ENCODE results near the gene GNRH2. TPM values are rescaled to one million over a fixed set of nuclear protein-coding genes. Genes with fewer than 3 reads are reported as not detected.

The GNRH2 gene
- 3.3 and 3.9 TPM in 2 replicates for total RNA-seq (2013; cell fraction: nucleolus; rRNA removed)
- not detected in 2 replicates for total RNA-seq (2014; rRNA removed)
- not detected in 2 replicates for total RNA-seq (2014; rRNA removed; fragmentation: Illumina TruSeq; extraction: Trizol)
- total RNA-seq (2021) = 0.64 and 0.85 TPM in 2 replicates
- polyA plus RNA-seq (2011; ENCODE audit: low read depth) = not detected
- polyA plus RNA-seq (2011; rRNA removed) = 0.31 TPM in 1 of 2 replicates, not detected in the other
- 0.10 and 0.25 TPM in 2 replicates for polyA plus RNA-seq (2011; cell fraction: cytosol; rRNA removed)
- polyA plus RNA-seq (2011; cell fraction: nucleus; rRNA removed) = 1.2 and 2.1 TPM in 2 replicates
- polyA plus RNA-seq (2012) = not detected in 2 replicates
- polyA plus RNA-seq (2014; fragmentation: Illumina TruSeq; extraction: Trizol) = not detected in 2 replicates
- not detected for polyA plus RNA-seq (2014; fragmentation: Nextera tagmentation; extraction: Ambion mirVana)
- polyA plus RNA-seq (2014; rRNA removed) = 0.12 and 0.15 TPM in 2 replicates
- not detected for polyA plus RNA-seq (2016; fragmentation: Nextera tagmentation; extraction: Ambion mirVana)
- polyA minus RNA-seq (2011; rRNA and poly(A)+ RNA removed) = 0.80 and 1.1 TPM in 2 replicates
- not detected in 2 replicates for polyA minus RNA-seq (2011; cell fraction: cytosol; rRNA and poly(A)+ RNA removed)
- 1.6 and 4.0 TPM in 2 replicates for polyA minus RNA-seq (2011; cell fraction: nucleus; rRNA and poly(A)+ RNA removed)
- Bru-seq, nascent RNA = percentile 53 among the genes with signal in this experiment
- BruChase-seq, experiment 1, labeled RNA remaining after a 6-hour chase = percentile 48 among the genes with signal in this experiment
- percentile 50 among the genes with signal in this experiment for BruChase-seq, experiment 2, labeled RNA remaining after a 2-hour chase
- long read RNA-seq, experiment 1 = 0 reads
- long read RNA-seq, experiment 2 = 0 reads

- CTCF ChIA-PET = interaction anchor here (0.6 kb wide), 1 partner anchor 86 kb away, joined by 4 read pairs; no protein-coding TSS in a partner anchor
- BruUV-seq (replicated peaks) = no TSS peak
- Histone ChIP-seq H3K27ac (ENCODE audit: control insufficient read depth, insufficient read depth) (no peak within 1 kb of the TSS), H3K36me3 (ENCODE audit: control insufficient read depth in 2 of 2, insufficient read depth in 2 of 2, low read length in 1 of 2) (peaks cover 7 to 9% of the 10 kb centered on the region in 2 experiments; a peak in 3 of 4 replicates), H3K9ac (ENCODE audit: control insufficient read depth, insufficient read depth, low read length) (no peak within 1 kb of the TSS), H3K4me1 (ENCODE audit: control insufficient read depth, insufficient read depth, low read length) (no peaks in the 10 kb centered on the region; the same call in 1 of the 2 replicates), H2AFZ (ENCODE audit: control insufficient read depth, low read depth, low read length) (no peak within 1 kb of the TSS), H3K27me3 (replicated peaks in 1 of 2; ENCODE audit: control insufficient read depth in 2 of 2, insufficient read depth in 2 of 2, low read length in 1 of 2) (no peaks in the 10 kb centered on the region), H3K9me3 (replicated peaks; ENCODE audit: control insufficient read depth, insufficient read depth, low read length) (no peaks in the 10 kb centered on the region), H4K20me1 (ENCODE audit: control insufficient read depth, insufficient read depth) (no peaks in the 10 kb centered on the region; the same call in 1 of the 2 replicates), H3K4me3 (no peak within 1 kb of the TSS), H3K79me2 (ENCODE audit: control insufficient read depth, insufficient read depth, low read length) (peaks cover 13% of the 10 kb centered on the region), H3K4me2 (ENCODE audit: control insufficient read depth, insufficient read depth) (no peak within 1 kb of the TSS)
- DNase-seq (ENCODE audit: low read depth, low spot score) = no peak
- WGBS (ENCODE audit: insufficient coverage, insufficient replicate concordance, low lambda C conversion rate, missing lambda C conversion rate) = 73% methylated on average over 3 of the region's 3 CpGs
- SMC1A ChIA-PET (ENCODE audit: uncharacterized antibody, unreplicated experiment) = no interaction called here
- POLR2A ChIA-PET = interaction anchor here (0.8 kb wide), 1 partner anchor 43 kb away, joined by 4 read pairs; no protein-coding TSS in a partner anchor
- no peak for ATAC-seq
- no peak for FAIRE-seq
- in situ Hi-C loops (cut with MboI) = no loop called here
- intact Hi-C loops (cut with micrococcal nuclease; ENCODE audit: unreplicated experiment) = loop anchor here (10.0 kb wide), 1 partner anchor 161 kb away; the partner anchor contains the start of genes DDRGK1 and ITPA
- TF ChIP-seq MEF2A (IDR thresholded peaks at IDR 0.05; ENCODE audit: insufficient read depth, low read depth, low read length) = no peak
- TF ChIP-seq POLR2AphosphoS2 (IDR thresholded peaks at IDR 0.05; ENCODE audit: low read depth, low read length) = 0 out of 2 replicates have a peak, but pooled peaks have one; percentile 0
- RAD21 ChIA-PET (ENCODE audit: unreplicated experiment) = no interaction called here
These were observed at the start of gene GNRH2 for GRCh38 chr20:3043322-3043721. GNRH2 (plus strand) TSS chr20:3043622; CDS start chr20:3044415, 793 bp downstream.

- H3K9ac ChIP-seq (ENCODE audit: control insufficient read depth, insufficient read depth, low read length) = no peak overlapping the region
- TF ChIP-seq TCF3 (IDR thresholded peaks at IDR 0.05; ENCODE audit: borderline replicate concordance, insufficient read depth, low read depth, low read length) (no peak), BMI1 (IDR thresholded peaks at IDR 0.05; ENCODE audit: borderline replicate concordance) (no peak), HDGF (IDR thresholded peaks at IDR 0.05) (no peak), CTCF (IDR thresholded peaks at IDR 0.05 in 2 of 3, conservative IDR thresholded peaks at IDR 0.05 in 1 of 3; ENCODE audit: control insufficient read depth in 2 of 3, extremely low read depth in 1 of 3, insufficient read depth in 1 of 3, low read depth in 3 of 3, low read length in 3 of 3) (no peak), BCLAF1 (IDR thresholded peaks at IDR 0.05) (no peak), FOXK2 (IDR thresholded peaks at IDR 0.05) (no peak)
These were observed 47.6 kb upstream of the GNRH2 start for GRCh38 chr20:2995796-2996195.

More at GRCh38 chr20:2995796-2996195, 47.6 kb upstream of the GNRH2 start:
- no peaks in the 10 kb centered on the region for H3K27me3 ChIP-seq (replicated peaks in 1 of 2; ENCODE audit: control insufficient read depth in 2 of 2, insufficient read depth in 2 of 2, low read length in 1 of 2)
- no peaks in the 10 kb centered on the region for H3K79me2 ChIP-seq (ENCODE audit: control insufficient read depth, insufficient read depth, low read length)
- WGBS (ENCODE audit: insufficient coverage, insufficient replicate concordance, low lambda C conversion rate, missing lambda C conversion rate) = 61% methylated on average over 2 of the region's 2 CpGs
- ChIA-PET POLR2A (no interaction called here), RAD21 (ENCODE audit: unreplicated experiment) (no interaction called here), CTCF (no interaction called here), SMC1A (ENCODE audit: uncharacterized antibody, unreplicated experiment) (interaction anchor here (1.3 to 1.5 kb wide), 2 partner anchors 10 to 11 kb away, joined by 4 to 5 read pairs; no protein-coding TSS in a partner anchor)
- H3K27ac ChIP-seq (ENCODE audit: control insufficient read depth, insufficient read depth) = no peak overlapping the region
- no peak for DNase-seq (ENCODE audit: low read depth, low spot score)
- FAIRE-seq = no peak
- intact Hi-C loops (cut with micrococcal nuclease; ENCODE audit: unreplicated experiment) (no loop called here), in situ Hi-C loops (cut with MboI) (no loop called here)
- no peak overlapping the region for H3K4me2 ChIP-seq (ENCODE audit: control insufficient read depth, insufficient read depth)
- peaks cover 2 to 15% of the 10 kb centered on the region in 2 experiments; a peak in 3 of 4 replicates for H3K36me3 ChIP-seq (ENCODE audit: control insufficient read depth in 2 of 2, insufficient read depth in 2 of 2, low read length in 1 of 2)
- H3K4me3 ChIP-seq = no peak overlapping the region
- BruUV-seq (replicated peaks) = no TSS peak
- ATAC-seq = no peak
- H3K9me3 ChIP-seq (replicated peaks; ENCODE audit: control insufficient read depth, insufficient read depth, low read length) = no peaks in the 10 kb centered on the region
- no peaks in the 10 kb centered on the region for H4K20me1 ChIP-seq (ENCODE audit: control insufficient read depth, insufficient read depth)
- H3K4me1 ChIP-seq (ENCODE audit: control insufficient read depth, insufficient read depth, low read length) = no peaks in the 10 kb centered on the region
- H2AFZ ChIP-seq (ENCODE audit: control insufficient read depth, low read depth, low read length) = no peak overlapping the region

All from GM12878 (cell line).